HG02981 (cell line): ENCODE measurements around the gene MPO.
A peak's percentile ranks its signal among the peaks of the same experiment; 100 is the strongest.

Source experiments
- ATAC-seq: cut with Tn5 transposase; IDR thresholded peaks from one replicate; pipeline ENCODE4 v1.9.1; 2021; ENCODE audit warnings: mild to moderate bottlenecking, moderate library complexity; ENCODE audit not compliant: unreplicated experiment

Gene MPO

DNA sequence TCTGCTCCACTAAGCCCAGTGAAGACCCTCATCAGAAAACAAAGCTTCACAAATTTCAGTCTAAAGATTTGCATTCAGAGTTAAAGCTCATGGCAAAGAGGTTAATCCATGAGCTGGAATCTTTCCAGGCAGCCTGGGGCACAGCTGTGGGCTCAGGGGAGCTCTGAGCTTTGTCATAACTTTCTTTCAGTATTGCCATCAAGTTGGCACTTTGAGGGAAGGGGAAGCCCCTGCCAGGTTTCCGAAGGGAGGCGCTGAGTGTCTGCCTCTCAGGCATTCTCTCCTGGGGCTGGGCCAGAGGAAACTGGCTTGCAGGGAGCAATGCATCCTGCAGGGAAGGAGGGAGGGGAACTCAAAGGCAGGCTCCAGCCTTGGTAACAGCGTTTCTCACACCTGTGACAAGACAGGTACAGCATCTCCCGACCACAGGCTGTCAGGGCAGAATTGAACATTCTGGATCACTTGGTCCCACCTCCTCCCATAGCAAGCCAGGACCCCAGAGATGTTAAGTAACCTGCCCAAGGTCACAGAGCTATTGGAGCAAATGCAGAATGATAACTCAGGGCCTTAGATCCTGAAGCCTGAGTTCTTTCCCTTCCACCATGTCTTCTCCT lies 38.5 kb downstream of the MPO start:
- ATAC-seq = no peak

DNA sequence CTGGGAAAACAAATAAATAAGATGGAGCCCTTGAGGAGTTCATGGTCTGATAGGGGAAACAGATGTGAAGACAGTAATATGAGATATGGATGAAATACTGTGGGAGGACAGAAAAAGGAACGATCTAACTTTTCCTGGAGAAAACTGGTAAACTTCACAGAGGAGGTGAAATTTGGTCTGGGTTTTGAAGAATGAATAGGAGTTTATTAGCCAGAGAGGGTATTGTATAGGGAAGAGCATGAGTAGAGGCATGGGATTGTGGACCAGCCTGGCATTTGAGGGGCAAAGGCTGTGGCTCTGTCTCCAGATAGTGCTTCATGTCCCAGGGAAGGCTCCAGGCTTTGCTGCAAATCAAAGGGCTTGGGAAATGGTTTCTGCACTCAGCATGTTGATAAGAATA lies 40.7 kb downstream of the MPO start:
- ATAC-seq = no peak

DNA sequence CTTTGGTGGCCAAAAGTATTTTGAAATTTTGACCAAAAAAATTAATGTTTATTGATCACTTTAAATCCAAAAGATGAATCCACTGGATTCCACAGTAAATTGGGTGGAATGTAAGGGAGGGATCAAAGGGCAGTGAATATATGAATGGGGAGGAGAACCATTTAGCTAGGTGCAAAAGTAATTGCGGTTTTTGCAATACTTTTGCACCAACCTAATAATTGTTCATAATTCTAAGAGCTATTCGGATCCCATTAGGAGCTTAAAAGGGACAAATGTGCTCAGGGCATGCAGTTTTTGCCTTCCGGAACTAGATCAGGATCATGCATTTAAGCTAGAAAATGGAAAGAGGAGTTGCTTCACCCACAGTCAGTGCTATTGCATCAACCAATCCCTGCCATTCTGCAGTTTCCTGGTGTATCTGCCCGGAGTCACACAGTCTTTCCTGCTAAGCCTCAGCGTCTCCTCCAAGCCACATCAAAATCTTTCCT lies 42.5 kb downstream of the MPO start, which contains the start of gene LPO:
Gene LPO (plus strand): TSS at position 438 of the 488 bp plus-strand sequence. CDS start 4,396 bp downstream, outside the sequence.
- ATAC-seq = no peak

DNA sequence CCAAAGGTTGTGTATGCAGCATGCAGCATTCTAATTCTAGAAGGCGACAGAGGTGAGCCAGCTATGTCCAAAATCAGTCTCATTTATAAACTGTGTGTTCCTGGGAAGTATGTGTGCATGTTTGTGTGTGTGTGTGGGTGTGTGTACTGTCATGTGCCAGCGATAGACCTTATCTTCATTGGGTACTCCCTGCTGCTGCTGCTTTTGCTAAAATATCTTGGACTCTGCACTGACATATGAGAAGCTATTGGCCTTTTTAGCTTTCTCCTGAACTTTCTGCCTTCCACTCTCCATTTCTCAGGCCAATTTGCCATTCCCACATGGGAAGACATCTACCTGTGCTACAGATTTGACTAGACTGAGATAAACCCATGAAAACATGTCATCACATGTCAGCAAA lies 44.3 kb downstream of the MPO start:
- ATAC-seq = no peak

DNA sequence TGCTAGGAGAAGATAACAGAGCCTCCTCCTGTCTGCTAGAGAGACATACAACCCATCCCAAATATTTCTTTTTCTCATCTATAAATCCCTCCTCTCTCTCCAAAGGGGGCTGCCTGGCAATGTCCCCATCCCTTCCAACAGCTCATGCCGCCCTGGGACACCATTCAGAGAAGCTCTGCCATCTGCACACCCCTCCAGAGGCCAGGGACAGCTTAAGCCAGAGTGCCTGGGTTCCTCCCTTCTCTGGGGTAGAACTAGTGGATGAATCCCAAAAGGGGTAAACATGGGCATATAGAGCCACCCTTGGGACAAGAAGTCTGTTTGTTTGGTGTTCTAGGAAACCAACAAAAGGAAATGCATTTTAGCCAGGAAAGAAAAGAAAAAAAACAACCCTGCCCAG lies 44.9 kb downstream of the MPO start:
- no peak for ATAC-seq

DNA sequence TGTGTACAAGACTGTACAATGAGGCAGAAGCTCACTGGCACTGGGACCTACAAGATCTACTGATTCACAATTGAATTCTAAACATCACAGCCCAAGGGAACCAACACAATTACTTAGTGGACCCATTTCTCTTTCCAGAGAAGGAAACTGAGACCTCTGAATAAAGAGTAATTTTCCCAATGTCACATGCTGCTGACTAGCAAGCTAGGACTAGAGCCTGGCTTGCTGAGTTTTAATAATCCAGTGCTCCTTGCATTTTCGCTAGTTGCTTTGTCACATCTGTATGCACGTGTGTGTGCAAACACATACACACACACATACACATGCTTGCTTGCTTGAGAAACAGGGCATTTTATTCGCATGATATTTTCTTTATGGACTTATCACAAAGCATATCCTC lies 46.2 kb downstream of the MPO start:
- ATAC-seq = no peak

DNA sequence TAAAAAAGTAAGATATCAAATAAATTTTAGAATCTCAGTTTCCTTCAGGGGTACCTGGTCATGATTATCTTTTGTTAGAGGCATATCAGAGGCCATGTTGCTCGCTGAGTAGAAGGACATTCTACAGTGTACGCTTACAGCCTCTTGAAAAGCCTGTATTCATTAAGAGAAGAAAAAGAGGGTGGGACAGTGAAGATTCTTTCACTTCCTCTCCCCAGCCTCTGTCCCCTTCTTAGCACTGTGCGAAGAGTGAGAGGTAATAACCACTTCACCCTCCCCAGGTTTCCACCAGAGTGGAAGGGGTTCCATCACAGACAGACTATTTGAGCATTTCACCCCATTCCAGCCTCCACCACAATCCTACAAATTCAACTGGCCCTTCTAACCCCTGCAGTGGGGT lies 47.2 kb downstream of the MPO start:
- peak; percentile 64 for ATAC-seq

DNA sequence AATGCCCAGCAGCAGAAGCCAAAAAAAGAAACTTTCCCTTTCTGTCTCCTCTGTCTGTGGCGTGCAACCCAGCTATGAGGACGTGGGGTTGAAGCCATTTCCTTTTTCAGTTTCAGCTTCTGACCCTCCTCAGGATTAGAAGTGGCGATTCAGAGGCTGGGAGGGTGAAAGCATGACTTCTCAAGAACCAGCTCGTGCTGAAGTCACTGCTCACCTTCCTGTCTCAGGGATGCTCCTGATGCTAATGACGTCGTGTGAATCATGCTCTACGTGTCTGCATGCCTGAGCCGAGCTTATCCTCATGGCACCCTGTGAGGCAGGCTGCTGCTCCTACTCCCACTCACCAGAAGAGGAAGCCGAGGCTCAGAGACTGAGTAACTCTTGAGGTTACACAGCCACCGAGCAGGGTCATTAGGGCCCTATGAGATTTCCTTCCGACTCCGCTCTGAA lies 48.0 kb downstream of the MPO start:
- ATAC-seq = peak; percentile 81

DNA sequence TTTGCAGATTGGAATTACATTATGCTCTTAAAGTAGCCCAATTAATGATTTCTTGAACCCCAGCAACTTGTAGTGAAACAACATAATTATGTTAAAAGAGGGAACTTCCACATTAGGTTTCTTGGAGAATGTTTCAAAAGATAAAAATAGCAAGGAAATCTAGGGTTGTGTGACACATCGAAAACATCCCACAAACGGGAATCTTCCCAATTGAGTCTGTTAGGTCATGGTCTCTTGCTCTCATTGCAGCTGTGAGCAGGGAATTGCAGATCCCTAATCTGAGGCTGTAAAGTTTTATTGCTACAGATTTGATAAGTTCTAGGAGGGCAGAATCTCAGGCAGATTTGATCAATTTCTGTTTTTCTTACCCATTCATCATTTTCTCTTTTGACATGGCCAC lies 49.1 kb downstream of the MPO start:
- ATAC-seq = no peak

DNA sequence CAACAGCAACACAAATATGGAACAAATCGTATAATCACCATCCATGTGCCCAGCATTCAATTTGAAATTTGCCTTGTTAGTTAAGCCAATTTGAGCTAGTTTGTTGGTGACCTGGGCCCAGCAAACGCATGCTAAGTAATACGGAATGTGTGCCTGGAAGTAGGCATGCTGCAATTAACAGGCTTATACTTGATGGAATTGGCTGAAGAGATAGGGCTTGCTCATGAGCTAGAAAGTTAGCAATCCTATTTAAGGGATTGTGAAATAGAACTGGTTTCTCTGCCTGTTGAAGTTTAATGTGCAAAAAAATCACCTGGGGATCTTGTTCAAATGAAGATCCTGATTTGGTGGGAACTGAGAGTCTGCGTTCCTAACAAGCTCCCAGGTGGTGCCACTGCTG lies 50.9 kb downstream of the MPO start:
- no peak for ATAC-seq

DNA sequence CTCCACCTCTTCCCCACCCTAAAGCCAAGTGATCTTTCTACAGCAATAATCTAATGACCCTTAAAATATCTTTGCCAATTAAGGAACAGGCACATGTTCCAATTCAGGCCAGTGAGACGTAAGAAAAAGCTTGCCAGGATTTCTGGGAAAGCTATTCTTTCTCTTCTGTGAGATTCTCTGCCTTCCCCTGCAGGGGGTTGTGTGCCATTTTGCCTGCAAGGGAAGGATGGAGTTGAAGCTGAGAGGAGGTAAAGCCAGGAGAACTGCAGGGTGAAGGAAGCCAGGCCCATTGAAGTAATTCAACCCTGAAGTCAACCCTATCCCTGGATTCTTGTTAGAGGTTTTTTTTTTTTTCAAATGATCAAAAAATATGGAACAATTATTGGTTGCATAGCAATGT lies 51.4 kb downstream of the MPO start:
- no peak for ATAC-seq

DNA sequence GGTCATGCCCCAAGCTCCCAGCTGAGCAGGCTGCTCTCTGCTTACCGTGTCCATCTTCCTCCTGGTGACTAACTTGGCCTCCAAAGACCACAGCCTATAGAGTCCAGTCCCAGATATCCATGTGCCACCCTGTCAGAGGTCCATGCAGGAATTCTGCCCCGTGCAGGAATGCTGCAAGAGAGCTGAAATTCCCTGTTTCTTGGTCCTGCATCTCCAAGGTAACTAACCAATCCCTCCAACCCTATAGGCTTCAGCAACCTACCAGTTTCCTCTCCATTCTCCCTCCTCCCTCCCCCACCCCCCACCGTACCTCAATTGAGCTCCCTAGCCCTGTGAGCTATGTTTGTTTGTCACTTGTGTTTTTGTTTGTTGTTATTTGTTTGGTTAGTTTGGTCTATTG lies 52.1 kb downstream of the MPO start:
- ATAC-seq = no peak

DNA sequence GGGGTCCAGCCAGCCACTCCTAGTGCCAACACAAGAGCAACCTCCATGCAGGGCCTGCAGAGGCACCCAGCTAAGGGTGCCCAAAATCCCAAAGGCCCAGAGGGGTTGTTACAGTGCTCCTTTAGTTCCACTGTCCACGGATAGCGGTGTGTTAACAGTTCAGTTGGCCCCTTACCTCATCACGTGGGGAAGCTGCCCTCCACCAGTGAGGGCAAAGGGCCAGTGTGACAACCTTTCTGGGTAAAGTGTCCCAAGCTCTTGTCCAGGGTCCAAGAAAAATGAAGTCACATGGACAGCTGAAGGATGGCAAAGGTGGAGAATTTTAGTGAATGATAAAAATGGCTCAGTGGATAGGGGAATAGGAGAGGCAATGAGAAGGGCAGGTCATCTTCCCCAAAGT lies 53.0 kb downstream of the MPO start:
- no peak for ATAC-seq

DNA sequence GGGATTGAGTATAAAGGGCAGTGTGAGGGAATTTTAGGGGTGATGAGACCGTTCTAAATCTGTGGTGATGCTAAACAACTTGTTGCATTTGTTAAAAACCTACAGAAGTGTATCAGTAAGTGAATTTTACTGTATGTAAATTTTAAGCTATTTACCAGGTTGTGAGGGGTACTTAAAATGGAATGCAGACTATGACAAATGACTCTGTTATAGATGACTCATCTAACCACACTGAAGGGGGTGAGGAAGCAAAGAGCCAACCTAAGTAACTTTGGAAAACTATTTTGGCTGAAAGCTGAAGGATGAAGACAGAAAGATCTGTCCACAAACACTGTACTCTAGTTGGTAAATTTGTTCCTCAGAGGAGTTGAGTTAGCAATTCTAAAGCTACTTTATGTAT lies 56.4 kb downstream of the MPO start:
- ATAC-seq = no peak
